Neural cell (in vitro differentiated cells): Measurements from ENCODE around the gene STAT5B.
"Not testable (repeated sequence)": the region's sequence is repeated elsewhere in the genome, so short reads cannot be mapped to it uniquely, and the experiment has no call there.

Experiments used
- POLR2AphosphoS5 ChIP-seq: IDR thresholded peaks from 2 replicates; pipeline ENCODE4 v1.6.1; 2012
- SMC3 ChIP-seq: fragments of 450-650 bp; conservative IDR thresholded peaks from 2 replicates; pipeline ENCODE4 v1.6.1; 2014; ENCODE audit warnings: antibody characterized with exemption, mild to moderate bottlenecking, moderate library complexity; ENCODE audit not compliant: poor library complexity
- TAF1 ChIP-seq: IDR thresholded peaks from 2 replicates; pipeline ENCODE4 v1.6.1; 2012; ENCODE audit warnings: low read depth

- TF ChIP-seq POLR2AphosphoS5, TAF1, SMC3: not testable (repeated sequence)
Observed at GRCh38 chr17:42297775-42298174, 21.6 kb upstream of the STAT5B start.
